Transverse colon (tissue), 3 donors: ENCODE data around the gene CIAO2A.

Experiments
- CTCF ChIP-seq, 5 experiments: fragments of 200-600 bp in 3 of 5; fragments of 450-650 bp in 2 of 5; sonication (generic) in 3 of 5; IDR thresholded peaks; 1 replicate in 2 of 5; 2 replicates in 3 of 5; pipeline ENCODE4 v1.5.1; 2016 to 2017; ENCODE audit warnings: antibody characterized with exemption in 5 of 5, inconsistent platforms in 3 of 5, mild to moderate bottlenecking in 2 of 5, moderate library complexity in 1 of 5
- POLR2A ChIP-seq: fragments of 450-650 bp; IDR thresholded peaks from one replicate; pipeline ENCODE4 v1.6.1; 2016; ENCODE audit warnings: antibody characterized with exemption, mild to moderate bottlenecking, moderate library complexity

GRCh38 chr15:64111679-64112050 lies 18.0 kb upstream of the CIAO2A start:
- TF ChIP-seq POLR2A (no peak), CTCF (IDR thresholded peaks at IDR 0.05) (no peak)
